Colonic mucosa (tissue), 4 donors: Measurements from ENCODE around the gene CCDC18. TPM values are rescaled to one million over a fixed set of nuclear protein-coding genes. Genes with fewer than 3 reads are reported as not detected.

Experiments
- DNase-seq: peaks from one replicate; pipeline ENCODE4 v3.0.0-alpha.2; 2020
- H3K27ac ChIP-seq: fragments of 200-600 bp; one replicate; pipeline ENCODE4 v1.8.0; 2021
- H3K27me3 ChIP-seq: fragments of 200-600 bp; one replicate; pipeline ENCODE4 v1.8.0; 2021
- H3K36me3 ChIP-seq: fragments of 200-600 bp; one replicate; pipeline ENCODE4 v1.8.0; 2021
- H3K4me1 ChIP-seq: fragments of 200-600 bp; one replicate; pipeline ENCODE4 v1.8.0; 2021; ENCODE audit warnings: mild to moderate bottlenecking
- H3K4me3 ChIP-seq: fragments of 200-600 bp; one replicate; pipeline ENCODE4 v1.8.0; 2021
- H3K9ac ChIP-seq, 2 donors: one replicate each; pipeline ENCODE4 v1.7.0; 2013; ENCODE audit warnings: control low read depth in 2 of 2, low read depth in 2 of 2, low read length in 2 of 2
- H3K9me3 ChIP-seq: fragments of 200-600 bp; one replicate; pipeline ENCODE4 v1.8.0; 2021
- intact Hi-C: fragments of 100-400 bp; cut with DNase I; formaldehyde crosslinking; loops from one replicate; pipeline ENCODE4 v1.14.1; 2022
- total RNA-seq, 2 donors: library from RNA; stranded (reverse); fragmentation: NEBNext Ultra II Directional in 1 of 2; extraction: Animal tissue kit (Norgen Biotek cat#: 25700) in 1 of 2; gene quantifications; one replicate each; pipeline ENCODE4 v1.2.1, GENCODE V29; 2021
- TF ChIP-seq, protein P1 (sequence below): fragments of 200-600 bp; IDR thresholded peaks from one replicate; pipeline ENCODE4 v1.8.0; 2022; ENCODE audit warnings: antibody characterized with exemption, mild to moderate bottlenecking
- donor health status: healthy.
- donor health status: DM: no; HTN: no; CAD: no.
- donor health status: DM: no; HTN: no; CAD: no.

CCDC18 gene
- total RNA-seq, 2 donors from 2014 or later: 4.2 to 7.6 TPM

DNA sequence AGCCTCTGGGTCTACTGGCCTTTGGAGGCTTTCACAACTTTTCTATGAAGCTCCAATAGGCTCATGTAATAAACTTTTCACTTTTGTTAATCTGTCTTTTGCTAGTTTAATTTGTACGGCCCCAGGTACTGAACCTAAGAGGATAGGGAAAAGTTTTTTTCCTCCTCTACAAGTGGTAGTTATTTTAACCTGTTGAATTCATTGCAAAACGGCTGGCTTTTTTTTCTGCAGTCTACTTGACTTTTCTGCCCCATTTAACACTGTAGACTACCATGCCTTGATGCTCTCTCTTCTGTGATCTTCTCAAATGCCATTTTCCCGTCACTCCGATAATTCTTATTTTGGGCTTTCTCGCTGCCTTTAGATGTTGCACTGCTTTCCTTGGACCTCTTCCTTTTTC, 121.6 kb downstream of the CCDC18 start:
- Histone ChIP-seq H3K9me3 (no peaks in the 10 kb centered on the region), H3K27me3 (no peaks in the 10 kb centered on the region), H3K9ac (no peak overlapping the region), H3K36me3 (no peaks in the 10 kb centered on the region), H3K27ac (no peak overlapping the region), H3K4me3 (no peak overlapping the region), H3K4me1 (no peaks in the 10 kb centered on the region)
- TF ChIP-seq, protein P1, sequence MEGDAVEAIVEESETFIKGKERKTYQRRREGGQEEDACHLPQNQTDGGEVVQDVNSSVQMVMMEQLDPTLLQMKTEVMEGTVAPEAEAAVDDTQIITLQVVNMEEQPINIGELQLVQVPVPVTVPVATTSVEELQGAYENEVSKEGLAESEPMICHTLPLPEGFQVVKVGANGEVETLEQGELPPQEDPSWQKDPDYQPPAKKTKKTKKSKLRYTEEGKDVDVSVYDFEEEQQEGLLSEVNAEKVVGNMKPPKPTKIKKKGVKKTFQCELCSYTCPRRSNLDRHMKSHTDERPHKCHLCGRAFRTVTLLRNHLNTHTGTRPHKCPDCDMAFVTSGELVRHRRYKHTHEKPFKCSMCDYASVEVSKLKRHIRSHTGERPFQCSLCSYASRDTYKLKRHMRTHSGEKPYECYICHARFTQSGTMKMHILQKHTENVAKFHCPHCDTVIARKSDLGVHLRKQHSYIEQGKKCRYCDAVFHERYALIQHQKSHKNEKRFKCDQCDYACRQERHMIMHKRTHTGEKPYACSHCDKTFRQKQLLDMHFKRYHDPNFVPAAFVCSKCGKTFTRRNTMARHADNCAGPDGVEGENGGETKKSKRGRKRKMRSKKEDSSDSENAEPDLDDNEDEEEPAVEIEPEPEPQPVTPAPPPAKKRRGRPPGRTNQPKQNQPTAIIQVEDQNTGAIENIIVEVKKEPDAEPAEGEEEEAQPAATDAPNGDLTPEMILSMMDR: no peak
- intact Hi-C loops: loop anchor here (5.0 to 10.0 kb wide), 3 partner anchors 130 to 523 kb away; no protein-coding TSS in a partner anchor
- DNase-seq: no peak

- TF ChIP-seq, protein P1: peak; percentile 92
- peak; percentile 53 for DNase-seq
- H3K27ac ChIP-seq: no peak overlapping the region
- no peaks in the 10 kb centered on the region for H3K9me3 ChIP-seq
- H3K4me1 ChIP-seq: no peaks in the 10 kb centered on the region
- no peak overlapping the region for H3K4me3 ChIP-seq
- H3K36me3 ChIP-seq: no peaks in the 10 kb centered on the region
- H3K27me3 ChIP-seq: no peaks in the 10 kb centered on the region
- no peak overlapping the region for H3K9ac ChIP-seq
- intact Hi-C loops: loop anchor here (5.0 to 10.0 kb wide), 3 partner anchors 128 to 520 kb away; no protein-coding TSS in a partner anchor
These were observed 124.2 kb downstream of the CCDC18 start for GRCh38 chr1:93304716-93305138.

DNA sequence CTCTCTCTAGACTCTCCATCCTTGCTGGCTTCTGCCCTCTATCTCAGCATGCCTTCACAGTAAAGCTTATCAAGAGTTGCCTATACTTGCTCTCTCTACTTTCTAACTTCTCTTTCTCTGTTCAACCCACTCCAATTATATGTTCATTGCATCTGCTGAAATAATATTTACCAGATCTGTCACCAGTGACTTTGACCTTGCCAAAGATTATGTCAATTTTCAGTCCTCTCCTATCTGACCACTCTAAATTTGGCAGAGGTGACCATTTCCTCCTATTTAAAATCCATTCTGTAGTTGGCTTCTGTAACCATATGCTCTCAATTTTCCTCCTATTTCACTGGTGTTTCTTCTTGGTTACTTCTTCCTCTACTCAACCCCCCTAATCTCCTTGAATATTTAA, 126.4 kb downstream of the CCDC18 start:
- intact Hi-C loops: loop anchor here (10.0 kb wide), 2 partner anchors 318 to 518 kb away; no protein-coding TSS in a partner anchor
- TF ChIP-seq, protein P1: no peak

DNA sequence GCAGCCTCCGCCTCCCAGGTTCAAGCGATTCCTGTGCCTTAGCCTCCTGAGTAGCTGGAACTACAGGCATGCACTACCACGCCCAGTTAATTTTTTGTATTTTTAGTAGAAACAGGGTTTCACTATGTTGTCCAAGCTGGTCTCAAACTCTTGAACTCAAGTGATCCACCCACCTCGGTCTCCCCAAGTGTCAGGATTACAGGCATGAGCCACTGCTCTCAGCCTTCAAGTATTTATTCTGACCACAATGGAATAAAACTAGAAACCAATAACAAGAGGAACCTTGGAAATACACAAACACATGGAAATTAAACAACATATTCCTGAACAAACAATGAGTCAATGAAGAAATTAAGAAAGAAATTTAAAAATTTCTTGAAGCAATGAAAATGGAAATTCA, 132.5 kb downstream of the CCDC18 start:
- intact Hi-C loops: no loop called here
- no peaks in the 10 kb centered on the region for H3K36me3 ChIP-seq
- no peaks in the 10 kb centered on the region for H3K27me3 ChIP-seq
- H3K9ac ChIP-seq: no peak overlapping the region
- H3K4me1 ChIP-seq: no peaks in the 10 kb centered on the region
- TF ChIP-seq, protein P1: no peak
- H3K4me3 ChIP-seq: no peak overlapping the region
- no peaks in the 10 kb centered on the region for H3K9me3 ChIP-seq
- DNase-seq: no peak
- H3K27ac ChIP-seq: no peak overlapping the region

More for the DNA sequence above, 126.4 kb downstream of the CCDC18 start:
- Histone ChIP-seq H3K4me3 (no peak overlapping the region), H3K27me3 (no peaks in the 10 kb centered on the region), H3K36me3 (no peaks in the 10 kb centered on the region), H3K9me3 (no peaks in the 10 kb centered on the region), H3K9ac (no peak overlapping the region), H3K27ac (no peak overlapping the region), H3K4me1 (no peaks in the 10 kb centered on the region)
- DNase-seq: no peak

- no peaks in the 10 kb centered on the region for H3K9me3 ChIP-seq
- no peak overlapping the region for H3K27ac ChIP-seq
- no peak overlapping the region for H3K4me3 ChIP-seq
- no peak overlapping the region for H3K9ac ChIP-seq
- H3K4me1 ChIP-seq: no peaks in the 10 kb centered on the region
- H3K36me3 ChIP-seq: no peaks in the 10 kb centered on the region
- no peak for DNase-seq
- H3K27me3 ChIP-seq: no peaks in the 10 kb centered on the region
- intact Hi-C loops: no loop called here
- TF ChIP-seq, protein P1: no peak
These were observed 136.7 kb downstream of the CCDC18 start for GRCh38 chr1:93317207-93317606.
